OCI-LY3 (cell line): ENCODE results near the gene MYRF.

Source experiments
- H2AFZ ChIP-seq: fragments of 200-600, 300-600 bp; shearing (Covaris generic); 2 replicates; pipeline ENCODE4 v1.6.0; 2014; ENCODE audit warnings: antibody characterized with exemption, low read depth, low read length
- H3K27ac ChIP-seq: fragments of 200-600, 300-600 bp; sonication (generic); 2 replicates; pipeline ENCODE4 v1.5.1; 2014; ENCODE audit warnings: mild to moderate bottlenecking, low read length, moderate library complexity, mixed read lengths
- H3K27me3 ChIP-seq: fragments of 200-600, 300-600 bp; sonication (generic); 2 replicates; pipeline ENCODE4 v1.6.1; 2014; ENCODE audit warnings: low read depth, low read length, mixed read lengths
- H3K36me3 ChIP-seq: fragments of 200-600, 300-600 bp; sonication (generic); replicated peaks from 2 replicates; pipeline ENCODE3; 2014; ENCODE audit warnings: low read depth, low read length, mixed read lengths
- H3K4me1 ChIP-seq: fragments of 300-600, 200-600 bp; sonication (generic); 2 replicates; pipeline ENCODE4 v1.6.1; 2014; ENCODE audit warnings: low read length, mixed read lengths
- H3K4me2 ChIP-seq: fragments of 200-600, 300-600 bp; sonication (generic); 2 replicates; pipeline ENCODE4 v1.6.1; 2014; ENCODE audit warnings: low read length, mixed read lengths
- H3K4me3 ChIP-seq: fragments of 300-600, 200-600 bp; sonication (generic); 2 replicates; pipeline ENCODE4 v1.5.1; 2014; ENCODE audit warnings: antibody characterized with exemption, mild to moderate bottlenecking, low read length, moderate library complexity
- H3K79me2 ChIP-seq: fragments of 300-600, 200-600 bp; shearing (Covaris generic); 2 replicates; pipeline ENCODE4 v1.6.1; 2014; ENCODE audit warnings: mild to moderate bottlenecking, low read length, mixed read lengths
- H3K9ac ChIP-seq: fragments of 300-600, 200-600 bp; shearing (Covaris generic); 2 replicates; pipeline ENCODE4 v1.6.0; 2014; ENCODE audit warnings: mild to moderate bottlenecking, low read length, moderate library complexity
- H3K9me3 ChIP-seq: fragments of 200-600, 300-600 bp; shearing (Covaris generic); 2 replicates; pipeline ENCODE4 v1.6.1; 2014; ENCODE audit warnings: low read length, mixed read lengths; ENCODE audit not compliant: insufficient read depth
- H4K20me1 ChIP-seq: fragments of 200-600, 300-600 bp; sonication (generic); 2 replicates; pipeline ENCODE4 v1.6.1; 2016; ENCODE audit warnings: low read length, mixed read lengths; ENCODE audit not compliant: insufficient read depth
- CTCF ChIP-seq: fragments of 200-600, 300-600 bp; sonication (generic); IDR thresholded peaks from 2 replicates; pipeline ENCODE4 v1.5.1; 2014; ENCODE audit warnings: antibody characterized with exemption, low read length, low read depth
- EZH2phosphoT487 ChIP-seq: fragments of 200-600 bp; shearing (Covaris generic); IDR thresholded peaks from 2 replicates; pipeline ENCODE4 v1.6.1; 2018; ENCODE audit warnings: antibody characterized with exemption, mixed run types, low read depth

Gene MYRF

GRCh38 chr11:61811831-61812230, 59.4 kb downstream of the MYRF start:
- no peak overlapping the region for H3K4me3 ChIP-seq
- 0 out of 2 replicates have a peak, but pooled peaks cover 4% of the 10 kb centered on the region for H4K20me1 ChIP-seq
- no peaks in the 10 kb centered on the region for H3K27me3 ChIP-seq
- no peak overlapping the region for H3K9ac ChIP-seq
- H3K36me3 ChIP-seq: peaks cover 66% of the 10 kb centered on the region
- H3K9me3 ChIP-seq: no peaks in the 10 kb centered on the region
- TF ChIP-seq CTCF (no peak), EZH2phosphoT487 (no peak)
- no peak overlapping the region for H3K27ac ChIP-seq
- H2AFZ ChIP-seq: no peak overlapping the region
- H3K4me2 ChIP-seq: no peak overlapping the region
- H3K4me1 ChIP-seq: peaks cover 8% of the 10 kb centered on the region
- peaks cover 38% of the 10 kb centered on the region for H3K79me2 ChIP-seq

- Histone ChIP-seq H3K4me1 (peaks cover 14% of the 10 kb centered on the region), H3K27ac (no peak overlapping the region), H3K36me3 (peaks cover 58% of the 10 kb centered on the region), H2AFZ (no peak overlapping the region), H3K27me3 (no peaks in the 10 kb centered on the region), H3K4me3 (no peak overlapping the region), H3K9me3 (no peaks in the 10 kb centered on the region), H3K9ac (no peak overlapping the region), H3K4me2 (no peak overlapping the region), H3K79me2 (peaks cover 39% of the 10 kb centered on the region), H4K20me1 (0 out of 2 replicates have a peak, but pooled peaks cover 4% of the 10 kb centered on the region)
- no peak for TF ChIP-seq EZH2phosphoT487
- TF ChIP-seq CTCF: no peak
Observed at GRCh38 chr11:61812736-61813411, 60.4 kb downstream of the MYRF start.

- Histone ChIP-seq H3K4me1 (peaks cover 17% of the 10 kb centered on the region), H3K9ac (peak overlapping the region; percentile 89), H4K20me1 (no peaks in the 10 kb centered on the region), H2AFZ (no peak overlapping the region), H3K9me3 (no peaks in the 10 kb centered on the region), H3K4me2 (peak overlapping the region; percentile 81), H3K27me3 (no peaks in the 10 kb centered on the region), H3K36me3 (peaks cover 45% of the 10 kb centered on the region), H3K4me3 (peak overlapping the region; percentile 91), H3K79me2 (peaks cover 42% of the 10 kb centered on the region), H3K27ac (peak overlapping the region; percentile 83)
- TF ChIP-seq CTCF: no peak
- TF ChIP-seq EZH2phosphoT487: no peak
Observed at GRCh38 chr11:61814247-61814957, 62.0 kb downstream of the MYRF start.
